GM23338 (cell line): ENCODE results near the gene CDC6.

Experiments used
- CTCF ChIP-seq, 2 experiments: fragments of 200-600 bp in 1 of 2; sonication (generic) in 1 of 2; conservative IDR thresholded peaks; 2 replicates each; pipeline versions ENCODE4 v1.5.1 to v1.6.1; 2016 to 2017; ENCODE audit warnings: antibody characterized with exemption in 2 of 2, low read depth in 2 of 2, mild to moderate bottlenecking in 2 of 2, moderate library complexity in 1 of 2
- ETS1 ChIP-seq: IDR thresholded peaks from 2 replicates; pipeline ENCODE4 v1.6.1; 2016; ENCODE audit warnings: antibody characterized with exemption
- EZH2 ChIP-seq: fragments of 200-600 bp; sonication (generic); IDR thresholded peaks from one replicate; pipeline ENCODE4 v1.8.0; 2017; ENCODE audit warnings: antibody characterized with exemption, mild to moderate bottlenecking, low read depth; ENCODE audit not compliant: unreplicated experiment
- EZH2phosphoT487 ChIP-seq: fragments of 200-600 bp; sonication (generic); IDR thresholded peaks from one replicate; pipeline ENCODE4 v1.8.1; 2018; ENCODE audit warnings: antibody characterized with exemption; ENCODE audit not compliant: unreplicated experiment
- JUNB ChIP-seq: IDR thresholded peaks from one replicate; pipeline ENCODE4 v1.6.1; 2016; ENCODE audit warnings: antibody characterized with exemption; ENCODE audit not compliant: unreplicated experiment
- NANOG ChIP-seq: IDR thresholded peaks from 2 replicates; pipeline ENCODE4 v1.6.1; 2016; ENCODE audit warnings: antibody characterized with exemption, borderline replicate concordance
- POLR2AphosphoS5 ChIP-seq: IDR thresholded peaks from 2 replicates; pipeline ENCODE4 v1.6.1; 2016; ENCODE audit warnings: antibody characterized with exemption, low read depth
- REST ChIP-seq: IDR thresholded peaks from one replicate; pipeline ENCODE4 v1.6.1; 2018; ENCODE audit warnings: antibody characterized with exemption; ENCODE audit not compliant: unreplicated experiment

GRCh38 chr17:40278414-40278813, 9.3 kb upstream of the CDC6 start:
- TF ChIP-seq CTCF (conservative IDR thresholded peaks at IDR 0.05; ENCODE audit: low read depth in 2 of 2) (no peak), REST (no peak), EZH2 (no peak), EZH2phosphoT487 (no peak), POLR2AphosphoS5 (no peak), JUNB (no peak), NANOG (no peak), ETS1 (no peak)
